NB4 (cell line): Measurements from ENCODE around the gene YPEL1.

Experiments used
- CTCF ChIP-seq: IDR thresholded peaks from one replicate; pipeline ENCODE4 v1.5.1; 2012; ENCODE audit warnings: low read depth, low read length
- MAX ChIP-seq: IDR thresholded peaks from 2 replicates; pipeline ENCODE4 v1.6.1; 2011; ENCODE audit warnings: low read depth, low read length
- MYC ChIP-seq: IDR thresholded peaks from 2 replicates; pipeline ENCODE4 v1.6.1; 2011; ENCODE audit warnings: low read depth, low read length
- POLR2A ChIP-seq: IDR thresholded peaks from 2 replicates; pipeline ENCODE4 v1.6.1; 2011; ENCODE audit warnings: mild to moderate bottlenecking; ENCODE audit not compliant: insufficient read length; ENCODE audit errors: extremely low read depth

GRCh38 chr22:21727768-21728167 lies 7.8 kb downstream of the YPEL1 start:
- TF ChIP-seq POLR2A (no peak), CTCF (no peak), MAX (no peak), MYC (no peak)
